Stimulated activated CD4-positive, alpha-beta T cell treated with anti-CD3 and anti-CD28 coated beads, Interleukin-4, amount 100 ng/mL, for 48 hours (primary cell): ENCODE results near the gene PBXIP1.
A peak's percentile ranks its signal among the peaks of the same experiment; 100 is the strongest.

ENCODE experiments used
- DNase-seq, 2 donors: peaks; one replicate each; pipeline ENCODE4 v3.0.0-alpha.2; 2020; ENCODE audit warnings: low read depth in 2 of 2

Gene PBXIP1

DNA sequence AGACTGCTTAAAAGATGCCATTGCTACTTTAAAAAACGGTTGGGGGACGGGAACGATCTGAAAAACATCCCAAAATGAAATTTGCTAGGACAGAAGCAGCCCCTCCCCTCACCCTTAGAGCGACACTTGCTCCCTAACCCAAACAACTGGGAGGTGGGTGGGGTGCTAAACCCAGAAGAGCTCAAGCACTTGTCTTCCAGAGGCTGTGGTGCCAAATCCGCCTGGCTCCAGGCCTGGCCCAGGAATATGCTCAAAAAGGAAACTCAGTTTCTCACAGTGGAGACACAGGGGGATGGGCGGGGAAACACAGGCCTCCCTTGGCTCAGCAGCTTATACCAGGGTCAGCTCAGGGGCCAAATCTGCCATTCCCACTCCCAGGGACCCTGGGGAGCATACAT is 644 bp upstream of the PBXIP1 start:
- DNase-seq: no peak

DNA sequence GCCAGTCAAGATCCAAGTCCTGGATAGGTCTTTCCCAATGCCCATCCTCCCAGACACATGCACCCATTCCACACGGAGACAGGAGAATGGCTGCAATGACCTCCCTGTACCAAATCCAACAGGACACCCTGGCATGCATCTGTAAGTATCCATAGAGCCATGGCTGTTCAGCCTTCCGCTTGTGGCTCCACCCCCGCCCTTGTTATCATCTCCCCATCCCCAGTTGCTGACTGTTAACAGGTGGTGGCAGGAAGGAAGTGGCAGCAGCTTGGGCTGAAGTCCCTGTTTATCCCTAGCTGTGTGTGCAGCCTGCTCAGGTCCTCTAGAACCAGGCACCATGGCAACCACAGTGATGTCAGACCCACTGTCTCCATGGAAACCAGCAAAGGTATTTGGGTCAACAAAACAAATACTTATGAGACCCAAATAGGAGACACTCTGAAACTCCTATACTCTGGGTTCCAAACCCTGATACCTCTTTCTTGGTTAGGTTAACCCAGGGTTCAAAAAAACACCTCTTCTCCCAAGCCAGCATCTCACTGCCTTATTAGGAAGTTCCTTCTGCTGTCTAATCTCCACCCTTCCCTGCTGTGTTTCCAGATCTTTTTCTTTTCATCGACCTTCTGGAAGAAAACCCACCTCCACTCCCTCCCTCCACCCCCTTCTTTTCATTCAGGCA is 721 bp downstream of the PBXIP1 start:
- peak; percentile 63 to 73 for DNase-seq

DNA sequence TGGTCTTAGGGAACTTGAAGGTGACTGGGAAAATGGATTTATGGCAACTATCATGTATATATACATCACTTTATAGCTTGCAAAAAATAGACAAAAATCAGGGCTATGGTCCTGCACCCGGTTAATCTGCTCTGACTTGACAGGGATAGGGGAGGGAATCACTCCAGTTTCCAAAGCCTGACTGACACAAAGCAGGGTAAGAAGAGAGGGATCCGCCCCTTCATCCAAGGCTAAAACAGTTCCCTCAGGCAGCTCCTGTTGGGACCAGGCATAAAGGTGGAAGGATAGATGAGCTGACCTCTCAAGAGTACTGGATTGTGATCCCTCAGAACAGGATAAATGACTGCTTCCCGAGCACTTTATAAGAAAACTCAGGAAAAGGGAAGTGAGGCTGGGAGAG is 1.4 kb downstream of the PBXIP1 start:
- DNase-seq: no peak

DNA sequence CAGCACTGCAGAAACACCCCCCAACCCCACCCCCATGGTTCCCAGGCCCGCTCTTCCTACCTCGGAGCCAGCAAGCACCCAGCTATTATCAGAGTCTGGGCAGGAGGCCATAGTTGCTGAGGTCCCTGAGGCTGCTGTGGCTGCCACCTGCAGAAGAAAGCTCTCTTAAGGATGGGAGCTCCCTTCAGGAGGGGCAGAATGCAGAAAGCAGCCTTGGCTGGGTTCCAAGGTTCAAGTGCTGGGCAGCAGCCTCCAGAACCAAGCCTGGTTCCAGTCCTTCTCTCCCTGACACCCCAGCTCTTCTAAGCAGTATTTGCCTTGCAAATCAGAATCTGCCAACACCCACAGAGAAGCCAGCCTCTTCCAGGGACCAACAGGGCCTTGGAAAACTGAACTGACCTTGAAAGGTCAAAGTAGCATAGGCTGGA is 2.3 kb downstream of the PBXIP1 start:
- no peak for DNase-seq

DNA sequence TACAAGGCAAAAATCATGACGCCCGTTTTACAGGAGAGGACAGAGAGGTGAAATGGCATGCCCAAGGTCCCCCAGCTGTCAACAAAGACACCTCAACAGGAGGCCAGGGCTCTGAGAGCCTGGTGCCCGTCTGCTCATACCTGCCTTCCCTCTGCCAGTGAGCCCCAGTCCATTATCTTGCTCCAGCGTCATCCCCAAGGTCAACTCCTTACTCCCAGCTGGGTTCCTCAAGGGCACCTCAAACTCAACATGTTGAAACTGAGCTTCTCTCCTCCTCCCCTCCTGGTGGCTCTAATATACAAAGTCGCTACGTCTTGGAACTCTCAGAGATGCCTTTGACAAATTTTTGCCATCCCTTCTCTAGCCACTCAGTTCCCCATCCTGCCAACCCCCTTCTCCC is 3.2 kb downstream of the PBXIP1 start:
- no peak for DNase-seq

DNA sequence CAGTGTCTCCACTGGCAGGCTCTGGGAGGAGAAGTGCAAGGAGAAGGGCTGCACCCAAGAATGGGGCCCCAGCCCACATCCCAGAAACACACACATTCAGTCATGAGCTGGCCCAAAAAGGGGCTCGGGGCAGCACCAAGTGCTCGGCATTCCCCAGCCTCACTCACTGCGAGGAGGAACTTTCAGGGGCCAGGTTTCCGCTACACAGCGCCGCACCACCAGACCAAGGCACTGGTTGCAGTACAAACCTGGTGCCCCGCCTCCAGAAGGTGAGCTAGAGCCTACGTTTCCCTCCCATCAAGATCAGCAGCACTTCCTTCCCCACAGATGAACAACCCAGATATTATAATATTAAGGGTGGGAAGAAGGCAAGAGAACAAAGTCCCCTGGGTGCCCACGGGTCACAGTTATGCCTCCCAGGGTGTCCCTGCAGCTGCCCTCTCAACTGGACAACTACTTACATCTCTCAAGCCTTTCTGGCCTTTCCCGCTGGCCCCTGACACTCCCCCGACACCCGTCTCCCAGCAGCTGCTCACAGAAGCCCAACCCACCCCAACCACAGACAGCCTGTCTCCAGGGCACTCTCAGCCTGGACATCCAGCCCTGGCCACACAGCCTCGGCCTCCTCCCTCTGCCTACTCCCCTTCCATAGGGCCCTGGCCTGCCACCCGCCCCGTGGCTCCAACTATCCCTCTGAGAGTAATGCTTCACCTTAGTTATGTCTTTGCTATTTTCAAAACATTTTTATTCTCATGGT is 3.8 kb downstream of the PBXIP1 start:
- peak in 1 of 2 donors; percentile 50 for DNase-seq

DNA sequence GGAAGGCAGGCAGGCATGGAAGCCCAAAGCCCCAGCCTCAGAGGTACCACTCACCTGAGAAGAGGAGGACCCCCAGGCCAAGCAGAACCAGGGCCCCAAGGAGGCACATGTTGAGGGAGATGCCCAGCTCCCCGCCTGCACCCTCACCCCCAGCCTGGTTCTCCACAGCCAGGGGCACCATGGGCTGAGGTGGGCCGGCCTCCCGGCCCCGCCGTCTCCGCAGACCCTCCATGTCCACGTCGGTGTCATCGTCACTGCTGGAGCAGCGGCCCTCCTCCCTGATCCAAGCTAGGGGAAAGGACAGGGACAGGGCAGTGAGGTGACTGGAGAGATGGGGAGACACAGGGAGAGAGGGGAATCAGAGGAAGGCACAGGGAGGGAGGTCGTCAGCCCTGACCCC is 7.8 kb downstream of the PBXIP1 start:
- DNase-seq: no peak

DNA sequence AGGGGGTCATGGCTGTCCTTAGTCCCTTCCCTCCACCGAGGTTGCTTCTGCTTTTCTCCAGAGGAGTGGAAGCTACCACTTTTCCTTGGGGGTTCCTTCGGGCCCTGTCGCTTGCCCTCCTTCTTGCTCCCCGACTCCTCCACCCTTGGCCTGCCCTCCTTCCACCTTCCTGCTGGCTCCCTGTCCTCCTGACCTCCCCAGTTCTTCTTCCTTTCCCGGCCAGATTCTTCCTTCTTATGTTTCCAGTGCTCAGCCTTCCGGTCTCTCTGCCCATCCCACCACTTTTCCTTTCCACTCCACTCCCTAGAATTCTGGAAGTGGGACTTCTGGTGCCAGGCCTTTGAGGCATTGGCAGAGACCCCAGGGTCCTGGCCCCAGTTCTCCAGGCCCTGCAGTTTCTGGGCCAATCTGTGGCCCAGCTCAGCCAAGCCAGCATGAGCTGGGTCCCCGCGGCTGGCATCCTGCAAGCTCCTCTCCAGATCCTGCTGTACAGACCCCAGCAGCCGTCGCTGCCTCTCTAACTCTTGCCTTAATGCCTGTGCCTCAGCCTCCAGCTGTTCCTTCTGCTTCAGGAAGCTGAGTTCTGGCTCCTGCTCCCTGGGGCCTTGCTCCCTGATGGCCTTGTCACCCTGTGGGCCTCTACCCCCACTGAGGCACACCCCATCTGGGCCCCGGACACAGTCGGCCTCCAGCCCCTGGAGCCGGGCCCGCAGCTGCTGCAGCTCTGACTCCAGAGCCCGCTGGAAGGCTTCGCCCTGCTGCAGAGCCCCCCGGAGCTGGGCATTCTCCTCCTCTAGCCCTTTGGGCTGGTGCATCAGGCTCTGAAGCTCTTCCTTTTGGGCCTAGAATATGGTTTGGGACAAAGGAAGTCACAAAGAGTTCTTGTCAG is 9.7 kb downstream of the PBXIP1 start:
- no peak for DNase-seq

DNA sequence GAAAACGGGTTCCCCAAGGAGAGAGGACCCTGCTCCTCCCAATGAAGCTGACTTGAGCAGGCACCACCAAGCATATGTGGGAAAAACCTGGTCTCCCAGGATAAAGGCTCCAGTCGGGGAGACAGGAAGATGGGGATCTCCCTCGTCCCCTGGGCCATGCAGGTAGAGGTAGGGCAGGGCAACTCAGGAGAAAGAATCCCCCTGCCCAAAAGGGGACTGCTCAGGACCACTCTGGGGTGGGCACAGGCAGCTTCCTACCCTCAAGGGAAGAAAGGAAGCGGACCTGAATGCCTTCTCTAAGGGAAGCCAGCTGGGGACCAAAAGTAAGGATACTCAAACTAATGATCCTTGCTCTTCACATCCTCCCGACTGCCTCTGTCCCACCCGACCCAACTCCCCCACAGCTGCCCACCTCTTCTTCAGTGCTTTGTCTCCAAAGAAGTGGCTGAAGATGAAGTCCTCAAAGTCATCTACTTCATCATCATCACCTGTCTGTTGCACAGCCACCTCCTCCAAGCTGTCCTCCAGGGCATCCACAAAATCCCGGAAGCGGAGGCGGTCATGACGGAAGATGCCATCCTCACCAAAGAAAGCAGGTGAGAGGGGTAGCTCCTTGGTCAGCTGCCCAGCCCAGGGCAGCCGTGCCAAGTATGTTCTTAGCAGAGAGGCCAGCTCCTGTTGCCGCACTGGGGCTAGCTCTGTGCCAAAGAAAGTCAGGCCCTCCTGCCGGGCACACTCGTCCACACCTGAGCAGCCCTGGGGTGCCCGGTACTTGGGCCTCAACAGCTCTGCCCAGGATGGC is 10.5 kb downstream of the PBXIP1 start:
- no peak for DNase-seq

DNA sequence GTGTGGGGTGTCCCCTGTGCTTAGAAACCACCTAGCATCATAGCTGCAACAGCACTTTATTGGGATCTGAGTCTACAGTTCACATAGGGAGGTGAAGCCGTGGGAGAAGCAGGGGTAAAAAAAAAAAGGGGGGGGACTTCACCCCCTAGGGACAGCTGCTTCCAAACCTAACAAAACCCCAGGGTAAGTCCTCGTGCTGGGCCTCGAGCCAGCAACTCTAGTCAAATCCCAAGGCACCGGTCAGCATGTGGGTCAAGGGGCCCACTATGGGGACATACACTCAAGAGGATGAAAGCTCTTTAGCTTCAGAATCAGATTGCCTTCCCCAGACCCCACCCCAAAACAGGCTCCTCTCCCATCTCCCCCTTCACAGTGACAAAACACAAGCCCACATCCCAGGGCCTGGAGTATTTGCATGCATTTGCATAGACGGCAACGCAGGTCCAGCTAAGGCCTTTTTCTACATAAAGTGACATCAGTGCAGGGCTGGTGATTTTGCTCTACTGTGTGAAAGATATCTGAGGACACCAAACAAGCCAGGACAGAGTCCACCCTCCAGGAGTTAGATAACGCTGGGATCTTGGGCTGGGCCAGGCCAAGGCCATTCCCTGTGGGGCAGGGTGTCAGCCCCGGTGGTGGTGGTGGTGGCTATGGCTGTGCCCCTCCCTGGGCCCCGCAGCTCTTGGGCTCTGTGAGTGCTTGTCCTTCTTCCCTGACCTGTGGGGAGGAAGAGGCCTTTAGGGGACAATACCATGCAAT is 11.3 kb downstream of the PBXIP1 start:
- DNase-seq: no peak

DNA sequence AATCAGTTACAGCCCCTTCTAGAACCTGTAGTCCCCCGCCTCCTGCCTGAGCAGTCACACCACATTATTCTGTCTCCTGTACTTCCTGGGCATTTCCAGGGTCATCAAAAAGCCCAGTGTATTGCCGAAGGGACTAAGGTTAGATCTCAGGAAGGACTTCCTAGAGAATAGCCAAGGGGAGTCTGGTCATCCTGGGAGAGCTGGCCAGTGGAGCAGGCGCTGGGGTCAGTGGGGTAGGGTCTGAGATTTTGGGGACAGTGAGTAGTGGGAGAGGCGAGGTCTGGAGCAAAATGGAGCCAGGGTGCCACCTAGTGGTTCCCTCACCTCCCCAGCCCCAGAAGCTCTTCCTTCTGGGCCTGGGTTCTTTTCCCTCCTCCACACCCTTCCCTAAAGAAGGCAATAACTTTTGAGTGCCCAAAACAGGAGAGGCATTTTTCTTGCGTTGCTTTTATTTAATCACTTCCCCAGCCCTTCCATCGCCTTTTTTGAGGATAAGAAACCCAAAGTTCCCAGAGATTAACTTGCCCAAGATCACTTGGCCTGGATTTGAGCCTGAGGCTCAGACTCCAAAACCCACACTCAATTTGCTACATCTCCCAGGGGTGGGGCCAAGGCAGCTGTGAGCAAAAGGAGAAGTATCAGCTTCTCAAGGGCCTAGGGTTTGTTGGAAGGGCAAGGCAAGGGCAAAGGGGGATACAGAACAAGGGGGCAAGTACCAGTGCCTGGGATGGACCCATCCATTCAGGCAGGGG is 12.1 kb downstream of the PBXIP1 start:
- no peak for DNase-seq

DNA sequence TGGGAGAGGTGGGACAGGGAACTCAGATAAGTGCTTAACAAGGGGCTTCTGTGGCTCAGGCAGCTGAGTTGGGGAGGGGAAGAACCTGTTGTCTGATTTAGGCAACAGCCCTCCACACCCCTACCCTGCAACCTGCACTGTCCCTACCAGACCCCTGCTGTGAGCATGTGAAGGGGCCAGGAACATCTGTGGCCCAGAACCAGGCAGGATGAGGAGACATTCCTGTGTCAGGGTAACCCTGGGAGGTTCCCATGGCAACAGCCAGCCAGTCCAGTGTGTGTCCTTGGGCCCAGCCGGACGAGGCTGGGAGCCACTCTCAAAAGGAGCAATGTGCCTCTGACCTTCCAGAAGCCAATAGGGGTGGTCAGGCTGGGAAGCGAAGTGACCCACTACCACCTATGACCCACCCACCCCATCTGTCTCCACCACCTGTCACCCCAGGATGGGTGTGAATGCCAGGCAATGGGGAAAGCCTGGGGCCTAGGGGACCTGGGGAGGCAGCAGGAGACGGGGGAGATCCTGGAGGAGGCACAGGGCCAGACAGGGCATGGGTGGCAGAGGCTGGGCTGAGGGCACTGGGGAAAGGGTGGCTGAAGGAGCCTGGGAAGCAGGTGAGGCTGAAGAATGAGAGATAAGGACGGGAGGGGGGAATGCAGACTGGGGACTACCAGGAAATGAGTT is 14.4 kb downstream of the PBXIP1 start:
- DNase-seq: no peak

DNA sequence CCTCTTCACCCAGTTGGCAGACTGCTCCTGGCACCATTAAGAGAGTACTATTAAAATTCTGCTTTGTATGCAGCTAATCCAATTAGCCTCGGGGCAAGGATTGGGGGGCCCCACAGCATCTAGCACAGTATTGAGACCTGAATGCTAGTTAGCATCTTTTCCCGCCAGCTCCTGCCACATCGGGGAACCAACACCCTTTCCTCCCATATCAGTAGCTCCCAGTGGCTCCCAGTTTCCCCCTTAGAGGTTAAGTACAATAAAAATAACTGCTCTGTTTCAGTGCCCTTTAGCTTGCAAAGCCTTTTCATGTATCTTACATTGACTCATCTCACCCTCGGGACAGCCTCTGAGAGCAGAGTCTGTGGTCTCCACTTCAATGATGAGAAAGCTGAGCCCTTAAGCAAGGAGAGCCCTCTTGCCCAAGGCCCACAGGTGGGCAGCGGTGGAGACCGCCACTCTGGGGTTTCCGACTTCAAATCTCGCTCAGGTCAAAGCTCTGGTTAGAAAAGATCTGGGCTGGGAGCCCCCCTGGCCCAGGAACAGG is 15.2 kb downstream of the PBXIP1 start:
- DNase-seq: no peak

DNA sequence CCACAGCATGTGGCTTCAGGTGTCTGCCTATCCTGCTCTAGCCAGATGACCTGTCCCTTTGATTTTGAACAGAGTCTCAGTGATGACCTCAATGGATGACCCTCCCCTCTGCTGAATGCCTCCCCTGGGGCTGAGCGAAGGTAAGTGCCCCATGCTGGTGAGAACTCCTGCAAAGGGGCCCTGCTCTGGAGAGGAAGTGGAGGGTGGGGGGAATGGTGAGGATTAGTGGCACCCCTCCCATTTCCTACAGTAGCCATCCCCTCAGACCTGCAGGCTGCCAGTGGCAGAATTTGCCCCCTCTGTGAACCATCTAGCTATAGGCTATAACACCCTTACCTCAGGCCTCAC is 15.7 kb downstream of the PBXIP1 start:
- DNase-seq: no peak

DNA sequence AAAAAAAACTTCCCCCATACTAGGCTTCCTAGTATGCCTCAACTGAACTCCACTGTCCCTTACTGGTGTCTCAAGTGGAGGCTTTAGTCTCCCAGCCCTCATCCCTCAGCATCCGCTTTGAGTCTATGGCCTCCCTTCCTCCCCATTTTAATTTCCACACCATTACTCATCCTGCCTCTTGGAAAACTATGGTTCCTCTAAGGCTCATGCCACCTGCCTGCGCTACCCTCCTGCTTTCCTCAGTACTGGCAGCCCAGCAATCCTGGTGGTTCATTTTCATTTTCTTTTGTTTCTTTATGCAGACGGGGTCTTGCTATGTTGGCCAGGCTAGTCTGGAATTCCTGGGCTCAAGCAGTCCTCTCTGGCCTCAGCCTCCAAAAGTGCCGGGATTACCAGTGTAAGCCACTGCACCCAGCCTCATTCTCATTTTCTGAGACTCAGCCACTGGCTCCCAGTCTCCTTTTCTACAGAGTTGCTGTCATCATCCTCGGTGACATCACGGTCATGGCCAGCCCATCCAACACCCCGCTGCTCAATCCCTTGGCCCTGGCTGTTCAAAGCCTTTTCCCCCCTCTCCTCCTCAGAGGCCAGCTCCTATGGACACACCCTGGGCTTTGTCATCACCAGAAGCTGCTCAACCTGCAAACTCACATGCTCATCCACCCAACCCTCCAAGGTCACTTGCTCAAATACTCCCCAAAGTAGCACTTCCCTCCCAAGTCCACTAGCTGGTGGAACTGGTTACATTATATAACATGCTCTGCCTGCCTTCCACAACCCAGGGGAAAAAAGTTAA is 17.1 kb downstream of the PBXIP1 start:
- DNase-seq: no peak

DNA sequence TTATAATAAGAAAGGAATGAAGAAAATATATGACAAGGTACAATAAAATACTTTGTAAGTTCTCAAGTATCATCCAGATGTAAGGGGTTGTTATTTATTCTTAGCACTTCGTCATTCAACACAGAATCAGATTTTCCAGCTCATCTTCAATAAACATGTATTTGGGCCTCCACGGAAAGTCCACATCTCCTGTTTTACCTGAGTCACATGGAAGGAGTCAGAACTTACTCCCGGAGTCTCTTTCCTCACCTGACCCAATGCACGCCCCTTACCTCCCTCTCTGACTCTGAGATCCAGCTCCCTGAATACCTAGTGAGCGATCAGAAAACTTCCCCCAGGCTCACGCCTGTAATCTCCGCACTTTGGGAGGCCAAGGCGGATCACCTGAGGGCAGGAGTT is 17.9 kb downstream of the PBXIP1 start:
- DNase-seq: no peak

DNA sequence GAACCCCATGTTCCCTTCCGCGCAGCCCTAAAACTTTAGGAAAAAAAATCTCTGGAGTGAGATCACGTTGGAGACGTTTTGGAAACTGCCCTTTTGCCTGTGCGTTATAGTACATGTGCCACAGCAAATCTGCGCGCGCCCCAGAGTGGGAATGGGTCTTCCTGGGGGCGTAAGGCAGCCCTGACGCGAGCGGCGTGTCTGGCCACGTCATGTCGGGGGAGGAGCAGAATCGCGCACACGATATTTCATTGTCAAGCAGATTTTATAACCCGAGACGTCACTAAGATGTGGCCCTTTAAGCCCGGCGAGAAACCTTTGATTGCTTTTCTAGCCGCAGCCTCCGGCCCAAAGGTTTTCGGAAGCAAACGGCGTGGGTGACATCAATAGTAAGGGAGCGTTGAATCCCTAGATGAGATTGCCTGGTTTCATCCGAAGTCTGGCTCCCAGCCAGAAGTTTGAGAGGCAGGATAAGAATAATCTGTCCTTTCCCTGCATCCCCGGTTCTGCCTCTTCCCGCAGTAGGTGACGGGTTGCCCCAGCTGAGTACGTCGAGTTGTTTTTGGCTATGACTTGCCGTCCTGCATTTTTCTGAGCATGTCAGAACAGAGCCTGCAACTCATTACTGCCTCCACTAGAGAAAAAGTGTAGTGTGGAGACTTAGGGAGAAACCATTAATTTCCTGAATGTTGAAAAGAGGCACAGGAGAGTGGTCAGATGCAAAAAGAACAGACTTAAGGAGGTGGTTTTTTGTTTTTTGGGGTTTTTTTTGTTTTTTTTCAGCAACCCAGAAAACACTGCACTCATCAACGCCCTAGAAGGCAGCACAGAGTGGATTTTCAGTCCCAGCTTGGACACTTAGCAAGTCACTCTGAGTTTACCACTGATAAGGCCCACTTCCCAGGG is 18.6 kb downstream of the PBXIP1 start:
- DNase-seq: peak; percentile 81 to 85
